IMR-90 (cell line): Measurements from ENCODE around the gene FGG. TPM values are rescaled to one million over a fixed set of nuclear protein-coding genes. Genes with fewer than 3 reads are reported as not detected.

Experiments used
- ATAC-seq: fragments of 200-7000 bp; cut with Tn5 transposase; 2 replicates; pipeline ENCODE4 v1.9.1; 2020; ENCODE audit warnings: low read depth, mild to moderate bottlenecking, moderate library complexity
- BruUV-seq: library from RNA; stranded (reverse); fragments of 400-500 nt; replicated peaks from 2 replicates; lab custom pipeline; 2021; lab: Mats Ljungman, UMichigan
- CTCF ChIA-PET: fragments of 300-600 bp; formaldehyde crosslinking; extraction: SDS; loops from one replicate; lab custom pipeline; 2021; ENCODE audit warnings: antibody characterized with exemption; lab: Yijun Ruan, JAX
- POLR2A ChIA-PET: fragments of 300-600 bp; sonication (Branson Sonifier 250); formaldehyde crosslinking; loops from one replicate; lab custom pipeline; 2022; ENCODE audit warnings: antibody characterized with exemption; ENCODE audit not compliant: unreplicated experiment; lab: Charles Lee
- DNase-seq: peaks from one replicate; pipeline ENCODE4 v3.0.0; 2013
- H2AFZ ChIP-seq: replicated peaks from 2 replicates; pipeline ENCODE3; 2013; ENCODE audit warnings: low read length, mild to moderate bottlenecking; ENCODE audit not compliant: poor library complexity
- H2AK5ac ChIP-seq: 2 replicates; pipeline ENCODE4 v1.6.1; 2013; ENCODE audit warnings: low read depth, low read length, inconsistent platforms
- H2AK9ac ChIP-seq: replicated peaks from 2 replicates; pipeline ENCODE3; 2013; ENCODE audit warnings: mild to moderate bottlenecking, low read depth, low read length, moderate library complexity; ENCODE audit not compliant: poor library complexity
- H2BK120ac ChIP-seq: 2 replicates; pipeline ENCODE4 v1.6.1; 2013; ENCODE audit warnings: low read depth, low read length, inconsistent platforms
- H2BK15ac ChIP-seq: 3 replicates; pipeline ENCODE4 v1.6.1; 2013; ENCODE audit warnings: low read depth, low read length, inconsistent platforms
- H2BK20ac ChIP-seq: 2 replicates; pipeline ENCODE4 v1.6.1; 2013; ENCODE audit warnings: low read depth, mild to moderate bottlenecking, inconsistent platforms, low read length, moderate library complexity
- H2BK5ac ChIP-seq: 2 replicates; pipeline ENCODE4 v1.6.1; 2013; ENCODE audit warnings: mild to moderate bottlenecking, low read depth, low read length, inconsistent platforms; ENCODE audit not compliant: poor library complexity, severe bottlenecking
- H3K14ac ChIP-seq: replicated peaks from 2 replicates; pipeline ENCODE4 v1.6.1; 2013; ENCODE audit warnings: low read depth, low read length, inconsistent platforms
- H3K18ac ChIP-seq: 2 replicates; pipeline ENCODE4 v1.6.1; 2013; ENCODE audit warnings: low read depth, low read length, control low read depth
- H3K23ac ChIP-seq: 2 replicates; pipeline ENCODE4 v1.6.1; 2013; ENCODE audit warnings: low read depth, low read length, inconsistent platforms
- H3K27ac ChIP-seq: 2 replicates; pipeline ENCODE4 v1.5.1; 2013; ENCODE audit warnings: mild to moderate bottlenecking, control low read depth, low read length; ENCODE audit not compliant: insufficient read depth
- H3K27me3 ChIP-seq: 2 replicates; pipeline ENCODE4 v1.6.1; 2013; ENCODE audit warnings: low read length; ENCODE audit not compliant: control insufficient read depth, insufficient read depth
- H3K36me3 ChIP-seq: 2 replicates; pipeline ENCODE4 v1.6.1; 2013; ENCODE audit warnings: low read length, mixed read lengths; ENCODE audit not compliant: control insufficient read depth, insufficient read depth
- H3K4ac ChIP-seq: 2 replicates; pipeline ENCODE4 v1.6.1; 2013; ENCODE audit warnings: low read depth, low read length, inconsistent platforms
- H3K4me1 ChIP-seq: 2 replicates; pipeline ENCODE4 v1.6.1; 2013; ENCODE audit warnings: low read length, mixed read lengths; ENCODE audit not compliant: control insufficient read depth, insufficient read depth
- H3K4me2 ChIP-seq: 2 replicates; pipeline ENCODE4 v1.6.1; 2013; ENCODE audit warnings: low read depth, mild to moderate bottlenecking, control low read depth, low read length, moderate library complexity
- H3K4me3 ChIP-seq: 2 replicates; pipeline ENCODE4 v1.5.1; 2013; ENCODE audit warnings: low read depth, mild to moderate bottlenecking, control low read depth, low read length, moderate library complexity; ENCODE audit not compliant: insufficient read depth
- H3K56ac ChIP-seq: 2 replicates; pipeline ENCODE4 v1.6.1; 2013; ENCODE audit warnings: low read length, inconsistent platforms; ENCODE audit not compliant: insufficient read depth; ENCODE audit errors: extremely low read depth
- H3K79me1 ChIP-seq, 2 experiments: 2 replicates each; pipeline ENCODE4 v1.6.1; 2013; ENCODE audit warnings: low read length in 2 of 2, inconsistent platforms in 1 of 2, low read depth in 1 of 2
- H3K9ac ChIP-seq: 2 replicates; pipeline ENCODE4 v1.6.1; 2013; ENCODE audit warnings: low read depth, low read length, control low read depth
- H3K9me1 ChIP-seq: 2 replicates; pipeline ENCODE4 v1.6.1; 2013; ENCODE audit warnings: low read length, inconsistent platforms; ENCODE audit not compliant: insufficient read depth
- H3K9me3 ChIP-seq: 2 replicates; pipeline ENCODE4 v1.6.1; 2013; ENCODE audit warnings: low read length; ENCODE audit not compliant: control insufficient read depth, insufficient read depth
- H4K20me1 ChIP-seq: 2 replicates; pipeline ENCODE4 v1.6.1; 2013; ENCODE audit warnings: low read length, inconsistent platforms; ENCODE audit not compliant: insufficient read depth
- H4K5ac ChIP-seq: 2 replicates; pipeline ENCODE4 v1.6.1; 2013; ENCODE audit warnings: mild to moderate bottlenecking, low read depth, low read length, control low read depth
- H4K8ac ChIP-seq, 2 experiments: 2 replicates each; pipeline ENCODE4 v1.6.1; 2013; ENCODE audit warnings: low read depth in 2 of 2, low read length in 2 of 2, control low read depth in 1 of 2, inconsistent platforms in 1 of 2
- H4K91ac ChIP-seq: 2 replicates; pipeline ENCODE4 v1.6.1; 2013; ENCODE audit warnings: low read depth, low read length, inconsistent platforms; ENCODE audit not compliant: insufficient read depth
- BHLHE40 ChIP-seq: fragments of 150-350 bp; IDR thresholded peaks from 2 replicates; pipeline ENCODE4 v1.6.1; 2016; ENCODE audit warnings: mild to moderate bottlenecking, low read depth, low read length
- CEBPB ChIP-seq: IDR thresholded peaks from 2 replicates; pipeline ENCODE4 v1.6.1; 2012; ENCODE audit warnings: low read depth, low read length, improper control_type of control experiment
- CHD1 ChIP-seq: IDR thresholded peaks from 2 replicates; pipeline ENCODE4 v1.6.1; 2012; ENCODE audit warnings: low read depth, low read length, improper control_type of control experiment
- FOS ChIP-seq: fragments of 150-350 bp; IDR thresholded peaks from 2 replicates; pipeline ENCODE4 v1.6.1; 2016; ENCODE audit warnings: low read depth, low read length
- MAFK ChIP-seq: IDR thresholded peaks from 2 replicates; pipeline ENCODE4 v1.6.1; 2012; ENCODE audit warnings: low read depth, low read length, improper control_type of control experiment
- MAZ ChIP-seq: IDR thresholded peaks from 2 replicates; pipeline ENCODE4 v1.6.1; 2012; ENCODE audit warnings: low read depth, mild to moderate bottlenecking, low read length, improper control_type of control experiment, moderate library complexity, borderline replicate concordance
- MXI1 ChIP-seq: IDR thresholded peaks from 2 replicates; pipeline ENCODE4 v1.6.1; 2012; ENCODE audit warnings: low read depth, mild to moderate bottlenecking, low read length, moderate library complexity, borderline replicate concordance
- NFE2L2 ChIP-seq: fragments of 150-350 bp; IDR thresholded peaks from 2 replicates; pipeline ENCODE4 v1.6.1; 2016; ENCODE audit warnings: low read depth, mild to moderate bottlenecking, low read length
- POLR2A ChIP-seq: IDR thresholded peaks from 2 replicates; pipeline ENCODE4 v1.6.1; 2012; ENCODE audit warnings: mild to moderate bottlenecking, low read depth, low read length
- RAD21 ChIP-seq: IDR thresholded peaks from 2 replicates; pipeline ENCODE4 v1.6.1; 2012; ENCODE audit warnings: low read length, improper control_type of control experiment
- RCOR1 ChIP-seq: IDR thresholded peaks from 2 replicates; pipeline ENCODE4 v1.6.1; 2012; ENCODE audit warnings: mild to moderate bottlenecking, low read length, improper control_type of control experiment; ENCODE audit not compliant: insufficient replicate concordance
- RFX5 ChIP-seq: IDR thresholded peaks from 2 replicates; pipeline ENCODE4 v1.8.0; 2012; ENCODE audit warnings: low read depth, mild to moderate bottlenecking, low read length, moderate library complexity
- SMC3 ChIP-seq: fragments of 150-350 bp; IDR thresholded peaks from 2 replicates; pipeline ENCODE4 v1.6.1; 2016; ENCODE audit warnings: low read depth, mild to moderate bottlenecking, antibody characterized with exemption, low read length, moderate library complexity
- WGBS, 2 experiments: methylation state at CpG; one replicate each; pipeline versions ENCODE4 v1.1.5 to v1.1.7; 2013; ENCODE audit warnings: missing lambda C conversion rate in 2 of 2; ENCODE audit not compliant: insufficient read length in 1 of 2; ENCODE audit errors: extremely low coverage in 2 of 2; 5-methylcytosine and 5-hydroxymethylcytosine counted together
- dilution Hi-C: fragments of 300-500 bp; cut with HindIII; formaldehyde crosslinking; loops from one replicate; pipeline ENCODE4 v1.14.3; 2018; ENCODE audit warnings: low sequenced_read_pairs; ENCODE audit not compliant: unreplicated experiment
- in situ Hi-C: fragments of 300-500 bp; cut with MboI; formaldehyde crosslinking; loops from 3 replicates; pipeline ENCODE4 v1.14.3; 2019; ENCODE audit warnings: low sequenced_read_pairs, inconsistent platforms, mixed read lengths
- intact Hi-C: fragments of 100-400 bp; cut with micrococcal nuclease; formaldehyde crosslinking; loops from 2 replicates; pipeline ENCODE4 v1.10.0; 2022
- polyA plus RNA-seq, 3 experiments: library from polyadenylated mRNA; depleted of rRNA; stranded (reverse); fragments of >200 nt; gene quantifications; 2 replicates each; pipeline ENCODE4 v1.2.3, GENCODE V29; 2012; ENCODE audit warnings: low replicate concordance in 1 of 3
- total RNA-seq: library from RNA; depleted of rRNA; stranded (reverse); fragments of >200 nt; gene quantifications from 2 replicates; pipeline ENCODE4 v1.2.3, GENCODE V29; 2012
- TF ChIP-seq, protein P1 (sequence below): fragments of 150-350 bp; IDR thresholded peaks from 2 replicates; pipeline ENCODE4 v1.6.1; 2017; ENCODE audit warnings: mild to moderate bottlenecking, antibody characterized with exemption, low read length, low read depth
- TF ChIP-seq, protein P2 (sequence below): conservative IDR thresholded peaks from 2 replicates; pipeline ENCODE4 v1.5.1; 2012; ENCODE audit warnings: mild to moderate bottlenecking, low read depth, low read length, improper control_type of control experiment
- TF ChIP-seq, protein P3 (sequence below): fragments of 150-350 bp; IDR thresholded peaks from 2 replicates; pipeline ENCODE4 v1.6.1; 2016; ENCODE audit warnings: low read depth, mild to moderate bottlenecking, low read length, moderate library complexity, borderline replicate concordance

Gene FGG
- total and polyA plus RNA-seq, 2 of the 4 experiments (the other 2 are of a cell fraction) = not detected

DNA sequence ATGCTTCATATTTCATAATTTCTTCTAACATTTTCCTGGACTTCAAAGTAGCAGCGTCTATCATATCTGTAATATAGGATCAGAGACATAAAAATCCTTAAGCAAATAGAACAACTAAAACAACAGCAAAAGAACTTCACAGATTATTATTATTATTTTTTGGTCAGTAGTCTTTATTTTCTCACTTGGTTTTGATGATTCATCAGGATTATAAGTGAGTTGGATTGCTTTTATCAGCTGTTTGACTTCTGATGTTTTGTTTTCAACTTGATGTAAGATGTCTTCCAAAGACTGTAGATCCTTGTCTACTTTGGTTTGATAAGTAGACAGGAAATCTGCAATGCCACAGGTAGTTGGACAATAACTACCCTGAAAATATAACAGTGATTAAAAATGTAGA is 623 bp downstream of the FGG start:
- in situ Hi-C loops (no loop called here), intact Hi-C loops (no loop called here), dilution Hi-C loops (no loop called here)
- no peak overlapping the region for H4K8ac ChIP-seq
- no peaks in the 10 kb centered on the region; the same call in 1 of the 2 replicates for H3K27me3 ChIP-seq
- no peak for TF ChIP-seq MAFK
- TF ChIP-seq, protein P1, sequence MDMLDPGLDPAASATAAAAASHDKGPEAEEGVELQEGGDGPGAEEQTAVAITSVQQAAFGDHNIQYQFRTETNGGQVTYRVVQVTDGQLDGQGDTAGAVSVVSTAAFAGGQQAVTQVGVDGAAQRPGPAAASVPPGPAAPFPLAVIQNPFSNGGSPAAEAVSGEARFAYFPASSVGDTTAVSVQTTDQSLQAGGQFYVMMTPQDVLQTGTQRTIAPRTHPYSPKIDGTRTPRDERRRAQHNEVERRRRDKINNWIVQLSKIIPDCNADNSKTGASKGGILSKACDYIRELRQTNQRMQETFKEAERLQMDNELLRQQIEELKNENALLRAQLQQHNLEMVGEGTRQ = no peak
- TF ChIP-seq RAD21 = no peak
- no peak for TF ChIP-seq SMC3
- no peak for TF ChIP-seq NFE2L2
- TF ChIP-seq CHD1 = no peak
- TF ChIP-seq, protein P2, sequence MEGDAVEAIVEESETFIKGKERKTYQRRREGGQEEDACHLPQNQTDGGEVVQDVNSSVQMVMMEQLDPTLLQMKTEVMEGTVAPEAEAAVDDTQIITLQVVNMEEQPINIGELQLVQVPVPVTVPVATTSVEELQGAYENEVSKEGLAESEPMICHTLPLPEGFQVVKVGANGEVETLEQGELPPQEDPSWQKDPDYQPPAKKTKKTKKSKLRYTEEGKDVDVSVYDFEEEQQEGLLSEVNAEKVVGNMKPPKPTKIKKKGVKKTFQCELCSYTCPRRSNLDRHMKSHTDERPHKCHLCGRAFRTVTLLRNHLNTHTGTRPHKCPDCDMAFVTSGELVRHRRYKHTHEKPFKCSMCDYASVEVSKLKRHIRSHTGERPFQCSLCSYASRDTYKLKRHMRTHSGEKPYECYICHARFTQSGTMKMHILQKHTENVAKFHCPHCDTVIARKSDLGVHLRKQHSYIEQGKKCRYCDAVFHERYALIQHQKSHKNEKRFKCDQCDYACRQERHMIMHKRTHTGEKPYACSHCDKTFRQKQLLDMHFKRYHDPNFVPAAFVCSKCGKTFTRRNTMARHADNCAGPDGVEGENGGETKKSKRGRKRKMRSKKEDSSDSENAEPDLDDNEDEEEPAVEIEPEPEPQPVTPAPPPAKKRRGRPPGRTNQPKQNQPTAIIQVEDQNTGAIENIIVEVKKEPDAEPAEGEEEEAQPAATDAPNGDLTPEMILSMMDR = no peak
- TF ChIP-seq RFX5 = no peak
- TF ChIP-seq FOS = no peak
- TF ChIP-seq MAZ = no peak
- no peak for TF ChIP-seq RCOR1
- no peak for TF ChIP-seq MXI1
- TF ChIP-seq, protein P3, sequence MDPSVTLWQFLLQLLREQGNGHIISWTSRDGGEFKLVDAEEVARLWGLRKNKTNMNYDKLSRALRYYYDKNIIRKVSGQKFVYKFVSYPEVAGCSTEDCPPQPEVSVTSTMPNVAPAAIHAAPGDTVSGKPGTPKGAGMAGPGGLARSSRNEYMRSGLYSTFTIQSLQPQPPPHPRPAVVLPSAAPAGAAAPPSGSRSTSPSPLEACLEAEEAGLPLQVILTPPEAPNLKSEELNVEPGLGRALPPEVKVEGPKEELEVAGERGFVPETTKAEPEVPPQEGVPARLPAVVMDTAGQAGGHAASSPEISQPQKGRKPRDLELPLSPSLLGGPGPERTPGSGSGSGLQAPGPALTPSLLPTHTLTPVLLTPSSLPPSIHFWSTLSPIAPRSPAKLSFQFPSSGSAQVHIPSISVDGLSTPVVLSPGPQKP = no peak
- no peak for TF ChIP-seq POLR2A
- no peak for TF ChIP-seq CEBPB
- TF ChIP-seq BHLHE40 = no peak
- no peak overlapping the region for H2BK15ac ChIP-seq
- H3K9me3 ChIP-seq = no peaks in the 10 kb centered on the region
- H4K91ac ChIP-seq = no peak overlapping the region
- no peak overlapping the region for H3K56ac ChIP-seq
- H2AK9ac ChIP-seq = no peak overlapping the region
- H3K9me1 ChIP-seq = no peaks in the 10 kb centered on the region
- BruUV-seq = no TSS peak
- no peak overlapping the region for H2AFZ ChIP-seq
- no peaks in the 10 kb centered on the region for H3K4me1 ChIP-seq
- H3K4me2 ChIP-seq = no peak overlapping the region
- no peak overlapping the region for H4K5ac ChIP-seq
- no peak overlapping the region for H2BK20ac ChIP-seq
- H2AK5ac ChIP-seq = no peak overlapping the region
- ATAC-seq = no peak
- no peak overlapping the region for H2BK120ac ChIP-seq
- H3K23ac ChIP-seq = no peak overlapping the region
- no peak overlapping the region for H3K9ac ChIP-seq
- DNase-seq = no peak
- H2BK5ac ChIP-seq = no peak overlapping the region
- H3K4ac ChIP-seq = no peak overlapping the region
- H3K36me3 ChIP-seq = no peaks in the 10 kb centered on the region
- H3K4me3 ChIP-seq = no peak overlapping the region
- H3K14ac ChIP-seq = no peak overlapping the region
- no peaks in the 10 kb centered on the region for H3K79me1 ChIP-seq
- WGBS, 2 experiments = no CpG with 5 or more reads among the region's 1 CpG
- POLR2A ChIA-PET = no interaction called here
- CTCF ChIA-PET = interaction anchor here (1.6 kb wide), 1 partner anchor 52 kb away, joined by 5 read pairs; no protein-coding TSS in a partner anchor
- no peaks in the 10 kb centered on the region for H4K20me1 ChIP-seq
- H3K27ac ChIP-seq = no peak overlapping the region
- no peak overlapping the region for H3K18ac ChIP-seq
